Cardiac muscle cell (in vitro differentiated cells and primary cell): ENCODE results near the gene APOM. TPM values are rescaled to one million over a fixed set of nuclear protein-coding genes. Genes with fewer than 3 reads are reported as not detected.

ENCODE experiments used
- DNase-seq, 2 donors: peaks; one replicate each; pipeline versions ENCODE4 v3.0.0 to v3.0.0-alpha.2; 2010 to 2017; ENCODE audit warnings: low read depth in 1 of 2, low spot score in 1 of 2
- H3K27ac ChIP-seq: fragments of 200-600 bp; sonication (generic); 2 replicates; pipeline ENCODE4 v1.5.1; 2016
- H3K27me3 ChIP-seq: fragments of 200-600 bp; sonication (generic); 2 replicates; pipeline ENCODE4 v1.6.0; 2016; ENCODE audit warnings: control low read depth
- H3K36me3 ChIP-seq: fragments of 200-600 bp; sonication (generic); 2 replicates; pipeline ENCODE4 v1.5.1; 2016; ENCODE audit warnings: control low read depth
- H3K4me1 ChIP-seq: fragments of 200-600 bp; sonication (generic); 2 replicates; pipeline ENCODE4 v1.8.1; 2017; ENCODE audit warnings: low read depth, mild to moderate bottlenecking, mixed run types
- H3K4me3 ChIP-seq: fragments of 200-600 bp; sonication (generic); 2 replicates; pipeline ENCODE4 v1.5.1; 2016; ENCODE audit warnings: mild to moderate bottlenecking
- H3K9me3 ChIP-seq: fragments of 200-600 bp; sonication (generic); 2 replicates; pipeline ENCODE4 v1.5.1; 2017; ENCODE audit warnings: low read depth, mild to moderate bottlenecking, control low read depth
- CTCF ChIP-seq: IDR thresholded peaks from 2 replicates; pipeline ENCODE4 v1.5.1; 2012; ENCODE audit warnings: low read depth, mild to moderate bottlenecking, low read length
- polyA plus RNA-seq: library from polyadenylated mRNA; unstranded; fragments of >200 nt; fragmentation: Nextera tagmentation; extraction: Ambion mirVana; gene quantifications from 2 replicates; pipeline ENCODE4 v1.2.1, GENCODE V29; 2016
- total RNA-seq: library from RNA; depleted of rRNA; stranded (reverse); fragments of >200 nt; gene quantifications from 2 replicates; pipeline ENCODE4 v1.2.3, GENCODE V29; 2016

The APOM gene
- total and polyA plus RNA-seq, 2 experiments from 2014 or later: 2.3 to 3.5 TPM

GRCh38 chr6:31664790-31665500 is 9.3 kb downstream of the APOM start, which contains the start of gene GPANK1:
Gene GPANK1 (minus strand): TSS chr6:31664997. CDS start chr6:31664478, 519 bp downstream.
- H3K4me3 ChIP-seq: peak within 1 kb of the TSS; percentile 94
- no peaks in the 10 kb centered on the region for H3K9me3 ChIP-seq
- H3K36me3 ChIP-seq: peaks cover 30% of the 10 kb centered on the region
- TF ChIP-seq CTCF: no peak
- H3K27ac ChIP-seq: peak within 1 kb of the TSS; percentile 95
- DNase-seq: peak; percentile 92 to 97
- peaks cover 12% of the 10 kb centered on the region for H3K4me1 ChIP-seq
- no peaks in the 10 kb centered on the region for H3K27me3 ChIP-seq

- peak within 1 kb of the TSS; percentile 95 for H3K27ac ChIP-seq
- no peak for TF ChIP-seq CTCF
- H3K27me3 ChIP-seq: no peaks in the 10 kb centered on the region
- H3K9me3 ChIP-seq: no peaks in the 10 kb centered on the region
- peak within 1 kb of the TSS; percentile 94 for H3K4me3 ChIP-seq
- peaks cover 38% of the 10 kb centered on the region for H3K36me3 ChIP-seq
- peak; percentile 98 for DNase-seq
- H3K4me1 ChIP-seq: peaks cover 12% of the 10 kb centered on the region
Measured at GRCh38 chr6:31665501-31666336, 10.0 kb downstream of the APOM start, which contains the start of gene CSNK2B. Gene CSNK2B (plus strand): TSS chr6:31666080. CDS start chr6:31666832, 752 bp downstream.

- no peaks in the 10 kb centered on the region for H3K9me3 ChIP-seq
Measured at GRCh38 chr6:31666337-31666965, 10.8 kb downstream of the APOM start.

GRCh38 chr6:31669676-31670075 is 14.0 kb downstream of the APOM start, which contains the start of gene LY6G5B:
Gene LY6G5B (plus strand): TSS chr6:31669976. CDS start chr6:31670951, 975 bp downstream.
- no peaks in the 10 kb centered on the region for H3K9me3 ChIP-seq
- no peak for DNase-seq
- no peak within 1 kb of the TSS for H3K4me3 ChIP-seq
- no peak within 1 kb of the TSS for H3K27ac ChIP-seq
- peaks cover 54% of the 10 kb centered on the region for H3K36me3 ChIP-seq
- no peak for TF ChIP-seq CTCF
- no peaks in the 10 kb centered on the region for H3K4me1 ChIP-seq
- no peaks in the 10 kb centered on the region for H3K27me3 ChIP-seq

More at GRCh38 chr6:31666337-31666965, 10.8 kb downstream of the APOM start:
- no peak for TF ChIP-seq CTCF
- peaks cover 45% of the 10 kb centered on the region for H3K36me3 ChIP-seq
- DNase-seq: no peak
- peak overlapping the region; percentile 95 for H3K27ac ChIP-seq
- peaks cover 12% of the 10 kb centered on the region for H3K4me1 ChIP-seq
- peak overlapping the region; percentile 94 for H3K4me3 ChIP-seq
- no peaks in the 10 kb centered on the region for H3K27me3 ChIP-seq

- Histone ChIP-seq H3K9me3 (no peaks in the 10 kb centered on the region), H3K4me1 (peaks cover under 1% of the 10 kb centered on the region), H3K4me3 (no peak overlapping the region), H3K27ac (no peak overlapping the region), H3K27me3 (peaks cover under 1% of the 10 kb centered on the region), H3K36me3 (peaks cover 10% of the 10 kb centered on the region)
- TF ChIP-seq CTCF: no peak
- no peak for DNase-seq
Measured at GRCh38 chr6:31676322-31676903, 20.7 kb downstream of the APOM start.
